ENCODE data around the gene ZNF592. TPM values are rescaled to one million over a fixed set of nuclear protein-coding genes. Genes with fewer than 3 reads are reported as not detected.

ZNF592 gene
- polyA plus RNA-seq, 2 of the 4 experiments (the other 2 are of a cell fraction): 12.4 to 13.9 TPM

DNA sequence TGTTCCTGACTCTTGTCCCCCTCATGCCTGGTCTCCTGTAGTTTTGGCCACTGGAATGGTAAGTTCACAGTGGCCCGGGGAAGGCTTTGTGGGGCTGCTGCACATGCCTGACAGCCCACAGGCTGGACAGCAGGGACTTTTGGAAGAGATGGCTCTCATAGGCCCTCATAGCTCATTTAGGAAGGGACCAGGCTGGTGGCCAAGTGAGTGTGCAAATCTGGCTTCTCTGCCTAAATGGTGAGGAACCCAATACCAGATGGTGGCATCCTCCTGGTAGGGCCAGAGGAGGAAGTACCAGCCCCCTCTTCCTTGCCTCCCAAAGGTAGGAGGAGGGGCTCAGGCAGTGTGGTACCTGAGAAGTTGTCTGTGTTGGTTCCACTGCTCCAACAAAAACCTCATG, 94.4 kb downstream of the ZNF592 start:
- TF ChIP-seq RARB (CRISPR knock-in tag; IDR thresholded peaks at IDR 0.05) (no peak), FOSL2 (IDR thresholded peaks at IDR 0.05) (no peak), FOSL2 (CRISPR knock-in tag; IDR thresholded peaks at IDR 0.05) (no peak), GATA3 (IDR thresholded peaks at IDR 0.05; ENCODE audit: borderline replicate concordance) (no peak), ZSCAN20 (CRISPR knock-in tag; IDR thresholded peaks at IDR 0.05) (no peak), EP300 (IDR thresholded peaks at IDR 0.05) (no peak), TFCP2L1 (CRISPR knock-in tag; IDR thresholded peaks at IDR 0.05) (no peak), MAZ (IDR thresholded peaks at IDR 0.05; ENCODE audit: borderline replicate concordance, low read depth, low read length) (no peak), KDM5A (IDR thresholded peaks at IDR 0.05) (no peak), MAFK (IDR thresholded peaks at IDR 0.05; ENCODE audit: partially characterized antibody) (no peak), PHF8 (IDR thresholded peaks at IDR 0.05; ENCODE audit: borderline replicate concordance, low read depth) (no peak), HOXB5 (CRISPR knock-in tag; IDR thresholded peaks at IDR 0.05) (no peak), KDM1A (IDR thresholded peaks at IDR 0.05; ENCODE audit: low read depth) (no peak), NPAS2 (CRISPR knock-in tag; IDR thresholded peaks at IDR 0.05; ENCODE audit: borderline replicate concordance) (no peak)
- TF ChIP-seq, protein P1, sequence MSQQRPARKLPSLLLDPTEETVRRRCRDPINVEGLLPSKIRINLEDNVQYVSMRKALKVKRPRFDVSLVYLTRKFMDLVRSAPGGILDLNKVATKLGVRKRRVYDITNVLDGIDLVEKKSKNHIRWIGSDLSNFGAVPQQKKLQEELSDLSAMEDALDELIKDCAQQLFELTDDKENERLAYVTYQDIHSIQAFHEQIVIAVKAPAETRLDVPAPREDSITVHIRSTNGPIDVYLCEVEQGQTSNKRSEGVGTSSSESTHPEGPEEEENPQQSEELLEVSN (IDR thresholded peaks at IDR 0.05; ENCODE audit: borderline replicate concordance, low read depth): no peak
- TF ChIP-seq, protein P2, sequence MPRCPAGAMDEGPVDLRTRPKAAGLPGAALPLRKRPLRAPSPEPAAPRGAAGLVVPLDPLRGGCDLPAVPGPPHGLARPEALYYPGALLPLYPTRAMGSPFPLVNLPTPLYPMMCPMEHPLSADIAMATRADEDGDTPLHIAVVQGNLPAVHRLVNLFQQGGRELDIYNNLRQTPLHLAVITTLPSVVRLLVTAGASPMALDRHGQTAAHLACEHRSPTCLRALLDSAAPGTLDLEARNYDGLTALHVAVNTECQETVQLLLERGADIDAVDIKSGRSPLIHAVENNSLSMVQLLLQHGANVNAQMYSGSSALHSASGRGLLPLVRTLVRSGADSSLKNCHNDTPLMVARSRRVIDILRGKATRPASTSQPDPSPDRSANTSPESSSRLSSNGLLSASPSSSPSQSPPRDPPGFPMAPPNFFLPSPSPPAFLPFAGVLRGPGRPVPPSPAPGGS (IDR thresholded peaks at IDR 0.05): no peak
- Histone ChIP-seq H3K27ac (peak overlapping the region in 1 of 2 experiments; percentile 2; a peak in 2 of 6 replicates), H3K4me3 (no peak overlapping the region), H3K4me1 (peaks cover 20% of the 10 kb centered on the region), H3K9me3 (peaks cover 23% of the 10 kb centered on the region), H3K4me2 (no peak overlapping the region)
- DNase-seq (ENCODE audit: low read depth in 1 of 2, low spot score in 1 of 2) (no peak), FAIRE-seq (no peak), ATAC-seq (no peak)
- ChIA-PET POLR2A (interaction anchor here (0.8 kb wide), 1 partner anchor 14 kb away, joined by 3 read pairs; no protein-coding TSS in a partner anchor), CTCF (interaction anchor here (0.9 to 1.9 kb wide), 3 partner anchors 19 to 85 kb away, joined by 3 to 7 read pairs (median 4); no protein-coding TSS in a partner anchor)
- WGBS (ENCODE audit: missing lambda C conversion rate): 100% methylated on average over 1 of the region's 1 CpG

DNA sequence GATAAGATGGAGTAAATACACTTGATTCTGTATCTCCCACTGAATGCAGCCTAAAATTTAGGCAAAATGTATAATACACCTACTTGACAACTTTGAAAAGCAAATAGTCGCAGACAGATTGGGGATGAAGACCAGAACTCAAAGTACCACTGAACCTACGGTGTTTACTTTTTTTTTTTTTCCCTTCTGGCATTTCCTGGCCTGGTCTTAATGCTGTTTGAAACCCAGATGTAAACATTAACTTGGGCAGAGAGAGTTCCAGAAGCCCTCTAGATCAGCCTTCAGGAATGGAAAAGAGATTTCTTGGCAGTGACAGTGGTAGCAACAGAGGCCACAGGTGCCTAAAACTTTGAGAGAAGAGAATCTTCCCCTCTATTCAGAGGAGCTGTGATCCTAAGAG, 96.6 kb downstream of the ZNF592 start:
- Histone ChIP-seq H3K9me3 (peaks cover 32% of the 10 kb centered on the region), H3K27ac (peak overlapping the region; percentile 15 to 42; a peak in 4 of 6 replicates), H3K4me2 (peak overlapping the region; percentile 7; the same call in 1 of the 3 replicates), H3K4me1 (peaks cover 20% of the 10 kb centered on the region), H3K4me3 (no peak overlapping the region)
- TF ChIP-seq EHMT2 (IDR thresholded peaks at IDR 0.05; ENCODE audit: low read depth): no peak
- TF ChIP-seq, protein P1 (IDR thresholded peaks at IDR 0.05; ENCODE audit: borderline replicate concordance, low read depth): no peak
- TF ChIP-seq SMC3 (IDR thresholded peaks at IDR 0.05): no peak
- no peak for TF ChIP-seq RCOR1 (IDR thresholded peaks at IDR 0.05; ENCODE audit: low read depth, low read length)
- no peak for TF ChIP-seq TFCP2L1 (CRISPR knock-in tag; IDR thresholded peaks at IDR 0.05)
- no peak for TF ChIP-seq HOXA7 (CRISPR knock-in tag; IDR thresholded peaks at IDR 0.05)
- TF ChIP-seq RARB (CRISPR knock-in tag; IDR thresholded peaks at IDR 0.05): no peak
- TF ChIP-seq, protein P3, sequence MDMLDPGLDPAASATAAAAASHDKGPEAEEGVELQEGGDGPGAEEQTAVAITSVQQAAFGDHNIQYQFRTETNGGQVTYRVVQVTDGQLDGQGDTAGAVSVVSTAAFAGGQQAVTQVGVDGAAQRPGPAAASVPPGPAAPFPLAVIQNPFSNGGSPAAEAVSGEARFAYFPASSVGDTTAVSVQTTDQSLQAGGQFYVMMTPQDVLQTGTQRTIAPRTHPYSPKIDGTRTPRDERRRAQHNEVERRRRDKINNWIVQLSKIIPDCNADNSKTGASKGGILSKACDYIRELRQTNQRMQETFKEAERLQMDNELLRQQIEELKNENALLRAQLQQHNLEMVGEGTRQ (IDR thresholded peaks at IDR 0.05): no peak
- TF ChIP-seq FOSB (CRISPR knock-in tag; IDR thresholded peaks at IDR 0.05): no peak
- TF ChIP-seq NFE2L2 (conservative IDR thresholded peaks at IDR 0.05; ENCODE audit: low read length): no peak
- TF ChIP-seq ZC3H11A (IDR thresholded peaks at IDR 0.05): no peak
- no peak for TF ChIP-seq FOSL2 (IDR thresholded peaks at IDR 0.05)
- no peak for TF ChIP-seq FOSL2 (CRISPR knock-in tag; IDR thresholded peaks at IDR 0.05)
- TF ChIP-seq ZFP36 (IDR thresholded peaks at IDR 0.05; ENCODE audit: borderline replicate concordance, partially characterized antibody): no peak
- no peak for TF ChIP-seq POLR2AphosphoS2 (conservative IDR thresholded peaks at IDR 0.05; ENCODE audit: low read length)
- no peak for TF ChIP-seq GATA3 (IDR thresholded peaks at IDR 0.05; ENCODE audit: borderline replicate concordance)
- no peak for TF ChIP-seq MYC (IDR thresholded peaks at IDR 0.05; ENCODE audit: borderline replicate concordance, low read length)
- TF ChIP-seq CHD2 (IDR thresholded peaks at IDR 0.05; ENCODE audit: low read length, partially characterized antibody): no peak
- TF ChIP-seq EHF (CRISPR knock-in tag; IDR thresholded peaks at IDR 0.05): no peak
- POLR2A ChIA-PET: interaction anchor here (0.8 kb wide), 1 partner anchor 8 kb away, joined by 3 read pairs; no protein-coding TSS in a partner anchor
- DNase-seq (ENCODE audit: low read depth in 1 of 2, low spot score in 1 of 2) (no peak), ATAC-seq (no peak), FAIRE-seq (peak; percentile 80)
- WGBS (ENCODE audit: missing lambda C conversion rate): 41% methylated on average over 2 of the region's 2 CpGs
- CTCF ChIA-PET: interaction anchor here (0.6 to 1.6 kb wide), 9 partner anchors 9 to 200 kb away, joined by 3 to 6 read pairs (median 3); no protein-coding TSS in a partner anchor
